GM12892 (cell line): ENCODE data around the gene NDUFS4. TPM values are rescaled to one million over a fixed set of nuclear protein-coding genes. Genes with fewer than 3 reads are reported as not detected.
"Not testable (repeated sequence)": the region's sequence is repeated elsewhere in the genome, so short reads cannot be mapped to it uniquely, and the experiment has no call there.

Experiments
- DNase-seq: peaks from one replicate; pipeline ENCODE4 v3.0.0; 2011; ENCODE audit not compliant: insufficient read length
- FAIRE-seq: peaks from 2 replicates; lab custom pipeline; 2011; peaks lifted over from hg19 to GRCh38; lab: Jason Lieb, UNC
- POLR2A ChIP-seq: IDR thresholded peaks from 2 replicates; pipeline ENCODE4 v1.6.1; 2011; ENCODE audit warnings: low read depth, low read length, control low read depth
- POLR2AphosphoS5 ChIP-seq: IDR thresholded peaks from 2 replicates; pipeline ENCODE4 v1.6.1; 2011; ENCODE audit warnings: low read depth, low read length, control low read depth
- TAF1 ChIP-seq: IDR thresholded peaks from 2 replicates; pipeline ENCODE4 v1.6.1; 2011; ENCODE audit warnings: low read depth, mild to moderate bottlenecking, control low read depth, low read length, borderline replicate concordance
- polyA plus RNA-seq: library from polyadenylated mRNA; unstranded; fragments of >200 nt; gene quantifications from one replicate; pipeline ENCODE4 v1.2.1, GENCODE V29; 2012; ENCODE audit warnings: missing spikeins, inconsistent platforms; ENCODE audit not compliant: missing spikeins

NDUFS4 gene
- polyA plus RNA-seq, result 121 TPM

DNA sequence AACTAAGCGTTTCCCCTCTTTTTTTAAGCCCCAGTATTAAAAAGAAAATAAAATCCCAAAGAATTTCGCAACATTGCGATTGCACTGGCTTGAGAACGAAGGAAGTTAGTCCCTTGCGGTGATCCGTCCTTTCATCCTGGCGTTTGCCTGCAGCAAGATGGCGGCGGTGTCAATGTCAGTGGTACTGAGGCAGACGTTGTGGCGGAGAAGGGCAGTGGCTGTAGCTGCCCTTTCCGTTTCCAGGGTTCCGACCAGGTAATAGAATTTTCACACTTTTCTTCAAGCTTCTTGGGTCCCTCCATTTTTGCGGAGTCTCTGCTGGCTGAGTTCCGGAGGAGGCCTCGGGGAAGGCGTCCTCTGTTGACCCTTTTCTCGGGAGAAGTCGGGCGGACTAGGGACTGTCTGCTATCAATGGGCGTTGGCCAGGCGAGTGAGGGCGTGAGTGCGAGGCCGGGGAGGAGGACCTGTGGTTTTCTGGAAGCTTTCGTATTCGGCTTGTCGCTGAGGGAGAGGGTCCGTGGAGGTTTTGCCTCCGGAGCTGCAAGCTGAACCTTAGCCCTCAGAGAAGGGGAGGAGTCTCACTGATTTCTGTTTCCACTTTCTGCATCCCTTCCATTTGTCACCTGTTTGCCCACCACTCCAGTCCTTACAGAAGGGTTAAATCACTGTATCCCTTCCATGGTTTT is at the start of gene NDUFS4:
NDUFS4 (plus strand) TSS at position 134 of the 686 bp plus-strand sequence; CDS start at position 158, 24 bp downstream.
- FAIRE-seq (peak; percentile 92), DNase-seq (peak; percentile 18)
- TF ChIP-seq POLR2AphosphoS5 (peak; percentile 88), POLR2A (peak; percentile 84), TAF1 (peak; percentile 97)

GRCh38 chr5:53512539-53512938 is 47.9 kb upstream of the NDUFS4 start:
- DNase-seq (no peak), FAIRE-seq (no peak)
- TF ChIP-seq POLR2AphosphoS5 (no peak), TAF1 (no peak), POLR2A (no peak)

- TF ChIP-seq TAF1, result no peak
- TF ChIP-seq POLR2AphosphoS5, result no peak
- FAIRE-seq (no peak), DNase-seq (no peak)
These were observed 44.5 kb upstream of the NDUFS4 start for GRCh38 chr5:53515988-53516387.

DNA sequence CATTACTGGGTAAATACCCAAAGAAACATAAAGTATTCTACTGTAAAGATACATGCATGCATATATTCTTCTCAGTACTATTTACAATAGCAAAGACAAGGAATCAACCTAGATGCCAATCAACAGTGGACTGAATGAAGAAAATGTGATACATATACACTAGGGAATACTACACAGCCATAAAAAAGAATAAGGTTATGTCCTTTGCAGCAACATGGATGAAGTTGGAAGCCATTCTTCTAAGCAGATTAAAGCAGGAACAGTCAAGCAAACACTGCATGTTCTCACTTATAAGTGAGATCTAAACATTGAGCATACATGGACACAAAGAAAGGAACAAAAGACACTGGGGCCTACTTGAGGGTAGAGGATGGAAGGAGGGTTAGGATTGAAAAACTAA is 39.6 kb upstream of the NDUFS4 start:
- TF ChIP-seq TAF1 (no peak), POLR2A (no peak), POLR2AphosphoS5 (no peak)
- FAIRE-seq (no peak), DNase-seq (no peak)

GRCh38 chr5:53537711-53538110 is 22.7 kb upstream of the NDUFS4 start:
- DNase-seq (no peak), FAIRE-seq (no peak)
- no peak for TF ChIP-seq POLR2AphosphoS5
- TF ChIP-seq POLR2A, result no peak
- no peak for TF ChIP-seq TAF1

DNA sequence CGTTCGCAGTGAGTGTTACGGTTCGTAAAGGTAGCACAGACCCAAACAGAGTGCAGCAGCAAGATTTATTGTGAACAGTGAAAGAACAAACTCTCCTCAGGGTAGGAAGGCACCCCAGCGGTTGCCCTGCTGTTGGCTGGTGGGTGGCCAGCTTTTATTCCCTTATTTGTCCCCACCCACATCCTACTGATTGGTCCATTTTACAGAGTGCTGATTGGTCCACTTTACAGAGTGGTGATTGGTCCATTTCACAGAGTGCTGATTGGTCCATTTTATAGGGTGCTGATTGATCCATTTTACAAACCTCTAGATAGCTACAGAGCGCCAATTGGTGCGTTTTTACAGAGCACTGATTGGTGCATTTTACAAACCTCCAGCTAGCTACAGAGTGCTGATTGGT is 19.7 kb upstream of the NDUFS4 start:
- FAIRE-seq, DNase-seq: not testable (repeated sequence)

GRCh38 chr5:53541859-53542258 is 18.6 kb upstream of the NDUFS4 start:
- TF ChIP-seq POLR2A, result no peak
- TF ChIP-seq POLR2AphosphoS5, result no peak
- no peak for TF ChIP-seq TAF1
- FAIRE-seq, result no peak
- no peak for DNase-seq

GRCh38 chr5:53542926-53543325 is 17.5 kb upstream of the NDUFS4 start:
- no peak for FAIRE-seq
- TF ChIP-seq POLR2A (no peak), POLR2AphosphoS5 (no peak), TAF1 (no peak)
- no peak for DNase-seq

DNA sequence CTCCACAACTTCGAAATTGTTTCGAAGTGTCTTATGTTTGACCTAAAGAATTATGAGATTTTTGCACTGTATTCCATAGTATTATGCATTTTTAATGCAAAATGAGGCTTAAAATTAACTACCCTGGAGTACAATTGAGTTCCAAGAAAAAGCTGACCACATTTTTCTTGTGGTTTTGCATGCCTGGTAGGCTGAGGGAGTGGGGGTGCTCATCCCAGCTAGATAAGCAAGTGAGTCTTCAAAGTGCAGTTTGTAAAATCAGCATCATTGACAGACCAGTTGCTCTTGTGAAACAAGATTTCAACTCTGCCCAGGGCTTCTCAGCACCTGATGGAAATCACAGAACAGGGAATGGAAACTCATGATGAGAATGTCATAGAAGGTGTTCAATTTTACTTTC is 17.0 kb upstream of the NDUFS4 start:
- DNase-seq (no peak), FAIRE-seq (no peak)
- TF ChIP-seq POLR2A, result no peak
- TF ChIP-seq POLR2AphosphoS5, result no peak
- TF ChIP-seq TAF1, result no peak

- TF ChIP-seq POLR2A, result no peak
- no peak for TF ChIP-seq TAF1
- no peak for TF ChIP-seq POLR2AphosphoS5
- no peak for FAIRE-seq
- DNase-seq, result no peak
These were observed 14.7 kb upstream of the NDUFS4 start for GRCh38 chr5:53545744-53546143.

GRCh38 chr5:53547226-53547625 is 13.2 kb upstream of the NDUFS4 start:
- no peak for TF ChIP-seq POLR2AphosphoS5
- no peak for TF ChIP-seq TAF1
- TF ChIP-seq POLR2A, result no peak
- DNase-seq, result no peak
- FAIRE-seq, result no peak

- not testable (repeated sequence) for DNase-seq, FAIRE-seq
These were observed 11.9 kb upstream of the NDUFS4 start for GRCh38 chr5:53548501-53548900.

GRCh38 chr5:53549792-53550191 is 10.6 kb upstream of the NDUFS4 start:
- TF ChIP-seq TAF1 (no peak), POLR2AphosphoS5 (no peak), POLR2A (no peak)
- no peak for DNase-seq
- no peak for FAIRE-seq
